ENCODE data around the gene CORO6. TPM values are rescaled to one million over a fixed set of nuclear protein-coding genes. Genes with fewer than 3 reads are reported as not detected.

CORO6 gene
- polyA plus RNA-seq, 3 donors = 1.3 TPM; not detected in 2

DNA sequence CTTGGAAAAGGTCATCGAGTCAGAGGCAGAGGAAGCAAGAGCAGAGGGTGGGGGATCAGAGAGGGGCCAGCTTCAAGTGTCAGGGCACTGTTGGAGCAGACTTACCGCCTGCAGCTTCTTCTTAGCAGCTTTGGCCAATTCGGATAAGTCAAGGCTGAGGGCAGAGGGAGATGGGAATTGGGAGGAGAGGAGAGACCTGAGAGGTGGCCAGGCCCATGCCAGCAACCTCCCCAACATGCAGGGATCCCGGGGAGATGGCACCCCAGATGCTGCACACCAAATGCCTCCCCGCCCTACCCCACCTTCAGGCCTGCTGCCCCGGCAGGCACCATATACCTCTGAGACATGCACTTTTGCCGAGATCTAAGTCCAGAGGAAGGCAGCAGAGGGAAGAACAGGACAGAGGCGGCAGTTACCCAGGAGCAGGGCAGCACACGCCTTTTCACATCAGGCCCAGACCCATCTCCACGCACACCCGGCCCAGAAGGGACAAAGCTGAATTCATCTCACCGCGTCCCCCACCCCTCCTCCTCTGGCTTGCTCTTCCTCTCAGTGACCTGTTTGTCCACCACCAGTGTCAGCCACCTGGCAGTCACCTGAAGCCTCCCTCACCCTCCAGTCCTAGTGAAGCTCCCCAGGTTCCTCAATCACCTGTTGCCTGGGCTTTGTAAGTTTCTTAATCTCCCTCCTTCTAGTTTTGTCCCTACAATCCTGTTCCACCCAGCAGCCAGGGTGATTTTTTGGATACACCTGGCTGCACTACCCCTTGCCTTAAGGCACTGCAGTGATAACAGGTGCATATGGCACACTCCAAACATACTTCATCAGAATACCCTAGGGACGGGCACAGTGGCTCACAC is 43.9 kb downstream of the CORO6 start:
- H3K9me3 ChIP-seq (replicated peaks in 1 of 2; ENCODE audit: control insufficient read depth in 1 of 2, insufficient read depth in 1 of 2, low read length in 2 of 2) = no peaks in the 10 kb centered on the region
- H3K36me3 ChIP-seq (replicated peaks in 1 of 2; ENCODE audit: control insufficient read depth in 1 of 2, insufficient read depth in 2 of 2, low read length in 2 of 2) = peaks cover 77 to 90% of the 10 kb centered on the region in 2 donors
- H3K27ac Mint-ChIP-seq = no peak overlapping the region
- TF ChIP-seq, protein P1, sequence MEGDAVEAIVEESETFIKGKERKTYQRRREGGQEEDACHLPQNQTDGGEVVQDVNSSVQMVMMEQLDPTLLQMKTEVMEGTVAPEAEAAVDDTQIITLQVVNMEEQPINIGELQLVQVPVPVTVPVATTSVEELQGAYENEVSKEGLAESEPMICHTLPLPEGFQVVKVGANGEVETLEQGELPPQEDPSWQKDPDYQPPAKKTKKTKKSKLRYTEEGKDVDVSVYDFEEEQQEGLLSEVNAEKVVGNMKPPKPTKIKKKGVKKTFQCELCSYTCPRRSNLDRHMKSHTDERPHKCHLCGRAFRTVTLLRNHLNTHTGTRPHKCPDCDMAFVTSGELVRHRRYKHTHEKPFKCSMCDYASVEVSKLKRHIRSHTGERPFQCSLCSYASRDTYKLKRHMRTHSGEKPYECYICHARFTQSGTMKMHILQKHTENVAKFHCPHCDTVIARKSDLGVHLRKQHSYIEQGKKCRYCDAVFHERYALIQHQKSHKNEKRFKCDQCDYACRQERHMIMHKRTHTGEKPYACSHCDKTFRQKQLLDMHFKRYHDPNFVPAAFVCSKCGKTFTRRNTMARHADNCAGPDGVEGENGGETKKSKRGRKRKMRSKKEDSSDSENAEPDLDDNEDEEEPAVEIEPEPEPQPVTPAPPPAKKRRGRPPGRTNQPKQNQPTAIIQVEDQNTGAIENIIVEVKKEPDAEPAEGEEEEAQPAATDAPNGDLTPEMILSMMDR (IDR thresholded peaks at IDR 0.05) = no peak
- no peaks in the 10 kb centered on the region for H3K27me3 Mint-ChIP-seq (ENCODE audit: low read depth in 3 of 3)
- DNase-seq = no peak
- H3K4me3 ChIP-seq (replicated peaks in 1 of 3; ENCODE audit: low read depth in 2 of 3, low read length in 3 of 3) = no peak overlapping the region
- H4K20me1 ChIP-seq (ENCODE audit: insufficient read depth, low read length) = peaks cover 47% of the 10 kb centered on the region
- H3K4me3 Mint-ChIP-seq = no peak overlapping the region
- intact Hi-C loops (cut with micrococcal nuclease) = no loop called here
- peaks cover 11% of the 10 kb centered on the region for H3K79me2 ChIP-seq (ENCODE audit: insufficient read depth, low read length)
- H3K27me3 ChIP-seq (ENCODE audit: control insufficient read depth in 2 of 2, insufficient read depth in 2 of 2, low read length in 2 of 2) = no peaks in the 10 kb centered on the region
- peaks cover 60 to 96% of the 10 kb centered on the region in 2 donors for H3K36me3 Mint-ChIP-seq
- no peak overlapping the region for H3K9ac ChIP-seq (ENCODE audit: insufficient read depth, low read length, poor library complexity, severe bottlenecking)
- WGBS (ENCODE audit: insufficient coverage) = 97% methylated on average over 11 of the region's 14 CpGs
- peaks cover under 1 to 2% of the 10 kb centered on the region in 2 donors for H3K4me1 ChIP-seq (ENCODE audit: control insufficient read depth in 1 of 2, insufficient read depth in 2 of 2, low read length in 2 of 2)
- no peaks in the 10 kb centered on the region for H3K9me3 Mint-ChIP-seq
- no peak overlapping the region for H2AFZ ChIP-seq (ENCODE audit: insufficient read depth, low read depth, low read length, poor library complexity, severe bottlenecking)
- H3K4me2 ChIP-seq (replicated peaks; ENCODE audit: extremely low read depth, low read length, poor library complexity, severe bottlenecking) = no peak overlapping the region
- H3K27ac ChIP-seq (ENCODE audit: low read depth in 1 of 2, low read length in 2 of 2) = no peak overlapping the region
- peaks cover 5% of the 10 kb centered on the region for H3K4me1 Mint-ChIP-seq

DNA sequence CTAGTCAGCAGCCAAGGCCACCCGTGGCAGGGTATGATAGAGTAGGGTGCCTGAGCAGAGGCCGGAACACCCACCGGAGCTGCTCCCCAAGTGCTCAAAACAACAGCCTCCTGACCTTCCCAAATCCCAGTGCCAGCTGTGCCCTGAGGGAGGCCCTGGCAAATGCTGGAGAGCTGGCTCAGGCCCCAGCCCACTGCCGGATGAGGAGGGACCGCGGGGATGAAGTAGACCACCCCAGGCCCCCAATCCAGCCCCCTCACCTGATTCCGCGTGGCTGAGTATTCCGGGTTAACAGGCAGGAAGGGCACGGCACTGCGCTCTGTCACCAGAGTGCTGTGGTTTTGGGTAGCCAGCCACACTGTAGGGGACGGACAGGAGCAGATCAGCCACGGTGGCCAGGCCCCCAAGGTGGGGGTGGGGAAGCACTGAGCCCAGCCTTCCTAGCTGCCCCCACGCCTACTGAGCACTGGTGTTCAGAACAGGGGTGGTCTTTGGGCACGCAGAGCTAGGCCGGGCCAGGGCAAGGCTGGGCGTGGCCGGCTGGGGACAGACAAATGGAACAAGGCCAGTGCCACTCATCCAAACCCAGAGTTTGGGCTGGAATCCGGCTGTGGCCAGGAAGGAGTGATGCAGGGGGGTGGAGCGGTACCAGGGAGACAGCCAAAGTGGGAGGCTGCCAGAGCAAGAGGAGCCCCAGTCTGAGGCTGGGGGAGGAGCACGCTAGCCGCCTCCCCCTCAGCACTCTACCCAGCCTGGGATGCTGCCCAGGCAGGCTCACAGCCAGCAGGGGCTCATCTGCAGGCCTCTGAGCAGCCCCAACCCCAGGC is 45.1 kb downstream of the CORO6 start:
- Histone ChIP-seq H2AFZ (ENCODE audit: insufficient read depth, low read depth, low read length, poor library complexity, severe bottlenecking) (no peak overlapping the region), H3K4me3 (replicated peaks in 1 of 3; ENCODE audit: low read depth in 2 of 3, low read length in 3 of 3) (no peak overlapping the region), H4K20me1 (ENCODE audit: insufficient read depth, low read length) (peaks cover 44% of the 10 kb centered on the region), H3K4me2 (replicated peaks; ENCODE audit: extremely low read depth, low read length, poor library complexity, severe bottlenecking) (no peak overlapping the region), H3K36me3 (replicated peaks in 1 of 2; ENCODE audit: control insufficient read depth in 1 of 2, insufficient read depth in 2 of 2, low read length in 2 of 2) (peaks cover 78 to 89% of the 10 kb centered on the region in 2 donors), H3K4me1 (ENCODE audit: control insufficient read depth in 1 of 2, insufficient read depth in 2 of 2, low read length in 2 of 2) (peaks cover 2 to 4% of the 10 kb centered on the region in 2 donors), H3K9ac (ENCODE audit: insufficient read depth, low read length, poor library complexity, severe bottlenecking) (no peak overlapping the region), H3K9me3 (replicated peaks in 1 of 2; ENCODE audit: control insufficient read depth in 1 of 2, insufficient read depth in 1 of 2, low read length in 2 of 2) (no peaks in the 10 kb centered on the region), H3K27me3 (ENCODE audit: control insufficient read depth in 2 of 2, insufficient read depth in 2 of 2, low read length in 2 of 2) (no peaks in the 10 kb centered on the region), H3K27ac (ENCODE audit: low read depth in 1 of 2, low read length in 2 of 2) (no peak overlapping the region), H3K79me2 (ENCODE audit: insufficient read depth, low read length) (peaks cover 4% of the 10 kb centered on the region)
- Mint-ChIP-seq H3K27me3 (ENCODE audit: low read depth in 3 of 3) (no peaks in the 10 kb centered on the region), H3K27ac (peak overlapping the region in 1 of 7 donors; percentile 30), H3K9me3 (no peaks in the 10 kb centered on the region), H3K4me1 (peaks cover 5% of the 10 kb centered on the region), H3K36me3 (peaks cover 61 to 91% of the 10 kb centered on the region in 2 donors), H3K4me3 (peak overlapping the region in 1 of 2 donors; percentile 31)
- no peak for DNase-seq
- WGBS (ENCODE audit: insufficient coverage) = 90% methylated on average over 12 of the region's 22 CpGs
- intact Hi-C loops (cut with micrococcal nuclease) = no loop called here
- TF ChIP-seq, protein P1 (IDR thresholded peaks at IDR 0.05) = no peak

Data from CD14-positive monocyte (primary cell).